ENCODE results near the gene FAM98C.
"Not testable (repeated sequence)": the region's sequence is repeated elsewhere in the genome, so short reads cannot be mapped to it uniquely, and the experiment has no call there.

FAM98C gene

GRCh38 chr19:38425222-38425809 lies 22.4 kb downstream of the FAM98C start:
- no peak for DNase-seq (ENCODE audit: low read depth in 2 of 2, low spot score in 1 of 2)

DNA sequence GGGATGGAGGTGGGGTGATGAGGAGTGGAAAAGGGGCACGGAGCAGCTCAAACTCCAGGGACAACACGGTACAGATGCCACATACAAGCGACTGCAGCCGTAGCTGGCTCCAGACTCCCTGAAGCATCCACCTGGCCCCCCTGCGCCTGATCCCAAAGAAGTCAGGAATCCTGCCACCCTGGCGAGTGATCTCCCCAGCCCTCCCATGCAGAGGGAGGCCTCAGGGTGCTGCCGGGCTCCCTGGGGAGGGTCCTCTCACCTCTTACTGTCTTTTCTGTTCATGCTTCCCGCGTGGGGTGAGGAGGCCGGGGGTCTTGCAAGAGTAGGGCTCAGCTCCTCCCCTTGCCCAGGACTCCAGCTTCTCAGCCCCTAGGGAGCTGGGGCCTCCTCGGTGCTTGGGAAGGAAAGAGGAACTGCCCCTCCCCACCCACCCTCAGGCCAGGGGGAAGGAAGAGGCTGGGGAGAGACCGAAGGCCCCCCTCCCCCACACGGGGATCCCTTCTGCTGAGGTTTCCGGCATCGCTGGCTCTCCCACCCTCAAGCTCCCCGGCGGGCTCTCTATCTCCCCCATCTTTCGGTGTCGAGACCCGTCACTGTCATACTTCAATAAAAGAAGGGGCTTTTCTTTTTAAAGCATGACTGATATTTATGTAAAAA lies 23.0 kb downstream of the FAM98C start, which contains the start of gene RASGRP4:
Gene RASGRP4, minus strand, starts transcription at position 410 of the 657 bp plus-strand sequence. Its CDS starts 128 bp downstream, at position 282.
- no peak for DNase-seq (ENCODE audit: low read depth in 2 of 2, low spot score in 1 of 2)

DNA sequence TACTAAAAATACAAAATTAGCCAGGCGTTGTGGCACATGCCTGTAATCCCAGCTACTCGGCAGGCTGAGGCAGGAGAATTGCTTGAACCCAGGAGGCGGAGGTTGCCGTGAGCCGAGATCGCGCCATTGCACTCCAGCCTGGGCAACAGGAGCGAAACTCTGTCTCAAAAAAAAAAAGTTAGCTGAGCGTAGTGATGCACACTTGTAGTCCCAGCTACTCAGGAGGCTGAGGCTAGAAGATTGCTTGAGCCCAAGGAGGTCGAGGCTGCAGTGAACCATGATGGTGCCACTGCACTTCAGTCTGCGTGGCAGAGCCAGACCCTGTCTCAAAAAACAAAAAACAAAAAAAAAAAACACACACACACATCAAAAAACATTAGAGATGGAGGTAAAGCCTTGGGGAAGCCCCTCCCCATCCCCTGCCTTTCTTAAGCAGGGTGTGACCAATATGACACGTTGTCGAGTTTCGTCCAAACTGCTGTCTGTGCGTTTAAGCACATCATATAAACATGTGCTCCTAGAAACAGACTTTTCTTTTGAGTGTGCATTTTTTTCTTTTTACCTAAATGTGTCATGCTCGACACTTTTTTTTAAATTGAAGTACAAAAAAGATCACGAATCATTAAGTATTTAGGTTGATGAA lies 24.3 kb downstream of the FAM98C start:
- not testable (repeated sequence) for DNase-seq (ENCODE audit: low read depth in 2 of 2, low spot score in 1 of 2)

DNA sequence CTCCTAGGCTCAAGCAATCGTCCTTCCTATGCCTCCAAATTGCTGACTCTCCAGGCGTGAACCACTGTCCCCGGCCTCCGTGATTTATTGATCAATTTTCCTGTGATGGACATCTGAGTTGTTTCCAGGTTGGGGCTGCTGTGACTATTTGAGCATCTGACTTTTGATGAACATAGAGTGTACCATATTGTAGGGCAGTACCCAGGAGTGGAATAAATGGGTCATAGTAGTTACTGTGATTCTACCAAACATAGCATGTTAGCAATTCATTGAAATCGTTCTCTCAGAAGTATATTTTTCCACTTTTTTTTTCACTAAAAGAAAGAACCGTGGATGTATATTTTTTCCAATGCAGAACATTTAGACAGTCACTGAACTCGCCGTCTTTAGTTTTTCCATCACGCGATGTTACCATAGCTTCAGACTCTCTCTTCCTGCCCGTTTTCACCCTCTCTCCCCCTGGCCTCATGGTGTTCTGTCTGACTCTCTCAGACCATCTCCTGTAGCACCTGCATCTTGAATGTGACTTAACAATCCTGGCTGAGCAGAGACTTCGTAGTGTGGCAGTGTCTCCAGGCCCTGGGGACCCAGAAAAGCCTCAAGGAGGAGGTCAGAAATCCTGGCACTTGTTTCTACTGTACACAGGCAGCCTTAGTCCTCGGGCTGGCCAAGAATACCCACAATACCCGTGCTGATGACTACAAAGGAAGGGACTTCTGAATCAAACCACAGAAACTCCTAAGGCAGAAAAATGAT lies 26.3 kb downstream of the FAM98C start:
- no peak for DNase-seq (ENCODE audit: low read depth in 2 of 2, low spot score in 1 of 2)

DNA sequence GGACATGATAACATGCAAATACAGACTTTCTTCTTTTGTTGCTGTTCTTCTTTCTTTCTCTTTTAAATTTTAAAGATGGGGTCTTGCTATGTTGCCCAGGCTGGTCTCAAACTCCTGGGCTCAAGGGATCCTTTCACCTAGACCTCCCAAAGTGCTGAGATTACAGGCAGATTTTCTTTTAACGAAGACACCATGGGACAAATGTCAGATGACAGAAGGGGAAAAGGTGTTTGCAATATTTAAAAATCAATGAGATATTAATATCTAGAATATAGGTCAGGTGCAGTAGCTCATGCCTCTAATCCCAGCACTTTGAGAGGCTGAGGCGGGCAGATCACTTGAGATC lies 26.9 kb downstream of the FAM98C start:
- no peak for DNase-seq (ENCODE audit: low read depth in 2 of 2, low spot score in 1 of 2)

DNA sequence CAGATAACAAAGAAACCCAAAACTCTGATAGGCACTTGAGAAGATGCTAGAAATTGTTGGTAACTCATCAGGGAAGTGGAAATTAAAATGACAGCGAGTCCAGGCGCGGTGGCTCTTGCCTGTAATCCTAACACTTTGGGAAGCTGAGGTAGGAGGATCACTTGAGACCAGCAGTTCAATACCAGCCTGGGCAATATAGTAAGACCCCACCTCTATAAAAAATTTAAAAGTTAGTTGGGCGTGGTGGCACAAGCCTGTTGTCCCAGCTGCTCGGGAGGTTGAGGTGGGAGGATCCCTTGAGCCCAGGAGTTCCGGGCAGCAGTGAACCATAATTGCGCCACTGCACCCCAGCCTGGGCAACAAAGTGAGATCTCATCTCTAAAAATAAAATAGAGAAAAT lies 28.0 kb downstream of the FAM98C start:
- no peak for DNase-seq (ENCODE audit: low read depth in 2 of 2, low spot score in 1 of 2)

DNA sequence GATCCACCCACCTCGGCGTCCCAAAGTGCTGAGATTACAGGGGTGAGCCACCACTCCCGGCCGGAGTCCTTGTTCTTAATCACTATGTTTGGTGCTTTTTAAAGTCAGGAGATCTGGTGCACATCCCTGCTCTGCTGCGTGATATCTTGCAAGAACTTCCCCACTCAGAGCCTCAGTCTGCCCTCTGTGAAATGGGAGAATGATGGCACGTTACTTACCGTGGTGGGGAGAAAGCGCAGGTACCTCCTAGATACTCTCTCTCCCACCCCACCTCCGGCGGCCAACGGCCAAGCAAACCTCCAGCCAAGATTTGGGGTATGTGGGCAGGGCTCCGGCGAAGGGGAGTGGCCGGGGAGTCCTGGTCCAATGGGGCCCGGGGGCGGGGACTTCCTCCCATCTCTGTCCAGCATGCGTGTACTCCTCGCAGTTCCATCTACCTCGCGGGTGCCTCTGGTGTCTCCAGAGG lies 30.4 kb downstream of the FAM98C start, which contains the start of gene RYR1:
Gene RYR1, plus strand, starts transcription at position 424 of the 466 bp plus-strand sequence. CDS start 139 bp downstream, outside the sequence.
- no peak for DNase-seq (ENCODE audit: low read depth in 2 of 2, low spot score in 1 of 2)

GRCh38 chr19:38434549-38435051 lies 31.7 kb downstream of the FAM98C start:
- DNase-seq (ENCODE audit: low read depth in 2 of 2, low spot score in 1 of 2), result no peak

DNA sequence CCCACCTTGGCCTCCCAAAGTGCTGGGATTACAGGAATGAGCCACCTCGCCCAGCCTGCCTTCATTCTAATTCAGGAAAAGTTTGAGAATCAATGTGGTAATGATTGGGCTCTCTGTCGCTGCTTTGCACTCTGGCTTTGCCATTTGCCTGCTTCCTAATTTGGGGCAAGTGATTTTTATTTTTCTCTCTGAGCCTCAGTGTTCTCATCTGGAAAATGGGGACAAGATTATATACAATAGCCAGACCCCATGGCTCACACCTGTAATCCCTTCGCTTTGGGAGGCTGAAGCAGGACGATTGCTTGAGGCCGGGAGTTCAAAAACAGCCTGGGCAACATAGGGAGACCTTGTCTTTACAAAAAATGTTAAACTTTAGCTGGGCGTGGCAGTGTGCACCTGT lies 34.4 kb downstream of the FAM98C start:
- DNase-seq (ENCODE audit: low read depth in 2 of 2, low spot score in 1 of 2), result no peak

GRCh38 chr19:38437917-38438316 lies 35.0 kb downstream of the FAM98C start:
- DNase-seq (ENCODE audit: low read depth in 2 of 2, low spot score in 1 of 2), result no peak

- DNase-seq (ENCODE audit: low read depth in 2 of 2, low spot score in 1 of 2), result no peak
Measured at GRCh38 chr19:38440592-38440991, 37.7 kb downstream of the FAM98C start.

- DNase-seq (ENCODE audit: low read depth in 2 of 2, low spot score in 1 of 2), result no peak
Measured at GRCh38 chr19:38441657-38442348, 38.9 kb downstream of the FAM98C start.

- no peak for DNase-seq (ENCODE audit: low read depth in 2 of 2, low spot score in 1 of 2)
Measured at GRCh38 chr19:38442736-38443135, 39.8 kb downstream of the FAM98C start.

- DNase-seq (ENCODE audit: low read depth in 2 of 2, low spot score in 1 of 2), result no peak
Measured at GRCh38 chr19:38443458-38443999, 40.6 kb downstream of the FAM98C start.

DNA sequence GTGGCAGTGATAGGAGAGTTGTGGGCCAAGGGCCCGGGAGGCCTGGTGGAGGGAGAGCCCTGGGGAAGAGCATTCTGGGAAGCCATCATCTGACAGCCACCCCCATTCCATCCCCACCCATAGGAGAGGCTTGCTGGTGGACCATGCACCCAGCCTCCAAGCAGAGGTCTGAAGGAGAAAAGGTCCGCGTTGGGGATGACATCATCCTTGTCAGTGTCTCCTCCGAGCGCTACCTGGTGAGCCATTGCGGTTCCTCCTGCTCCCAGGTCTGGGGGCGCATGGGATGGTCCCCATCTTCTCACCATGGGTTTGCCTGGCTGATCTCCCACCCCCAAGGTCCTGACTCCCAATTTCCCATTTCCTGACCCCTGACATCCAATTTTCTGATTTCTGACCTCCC lies 41.1 kb downstream of the FAM98C start:
- DNase-seq (ENCODE audit: low read depth in 2 of 2, low spot score in 1 of 2), result no peak

DNA sequence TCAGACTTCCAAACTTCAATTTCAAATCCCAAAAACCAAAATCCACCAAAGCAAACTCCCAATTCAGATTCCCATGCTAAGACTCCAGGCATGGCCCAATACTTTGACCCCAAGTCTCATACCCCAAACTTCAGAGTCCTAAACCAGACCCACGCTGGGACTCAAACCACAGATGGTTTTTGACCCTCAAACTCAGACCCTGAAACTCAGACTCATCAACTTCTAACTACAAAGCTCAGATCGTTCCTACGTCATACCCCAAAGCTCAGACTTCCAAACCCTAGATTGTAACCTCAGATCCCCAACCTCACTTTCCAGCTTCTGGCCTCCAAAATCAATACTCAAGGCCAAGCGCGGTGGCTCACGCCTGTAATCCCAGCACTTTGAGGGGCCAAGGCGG lies 42.5 kb downstream of the FAM98C start:
- no peak for DNase-seq (ENCODE audit: low read depth in 2 of 2, low spot score in 1 of 2)

DNA sequence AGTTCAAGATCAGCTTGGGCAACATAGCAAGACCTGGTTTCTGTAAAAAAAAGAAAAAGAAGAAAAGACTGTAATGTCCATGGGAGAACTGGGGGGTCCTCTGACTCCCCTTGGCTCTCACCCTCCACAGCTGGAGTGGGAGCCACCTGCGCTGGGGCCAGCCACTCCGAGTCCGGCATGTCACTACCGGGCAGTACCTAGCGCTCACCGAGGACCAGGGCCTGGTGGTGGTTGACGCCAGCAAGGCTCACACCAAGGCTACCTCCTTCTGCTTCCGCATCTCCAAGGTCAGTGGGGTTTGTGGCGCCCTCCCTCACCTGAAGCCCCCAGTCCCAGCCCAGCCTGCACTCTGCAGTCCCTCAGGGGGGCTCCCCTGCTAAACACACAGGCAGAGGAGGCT lies 45.3 kb downstream of the FAM98C start:
- no peak for DNase-seq (ENCODE audit: low read depth in 2 of 2, low spot score in 1 of 2)

DNA sequence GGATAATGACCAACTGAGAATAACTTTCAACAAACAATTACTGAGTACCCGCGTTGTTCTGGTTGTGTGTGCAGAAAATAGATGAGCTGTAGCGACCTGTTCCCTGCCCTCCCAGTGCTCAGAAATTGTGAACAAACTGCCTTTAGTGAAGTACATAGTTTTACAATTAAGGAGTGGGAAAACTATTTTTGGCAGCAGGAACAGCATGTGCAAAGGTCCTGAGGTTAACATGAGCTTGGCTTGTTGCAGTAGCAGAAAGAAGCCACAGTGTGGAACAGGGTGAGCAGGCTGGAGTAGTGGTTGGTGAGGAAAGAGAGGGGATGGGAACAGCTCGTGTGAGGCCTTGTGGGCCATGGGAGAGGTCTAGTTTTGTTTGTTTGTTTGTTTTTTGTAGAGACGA lies 46.6 kb downstream of the FAM98C start:
- no peak for DNase-seq (ENCODE audit: low read depth in 2 of 2, low spot score in 1 of 2)

DNA sequence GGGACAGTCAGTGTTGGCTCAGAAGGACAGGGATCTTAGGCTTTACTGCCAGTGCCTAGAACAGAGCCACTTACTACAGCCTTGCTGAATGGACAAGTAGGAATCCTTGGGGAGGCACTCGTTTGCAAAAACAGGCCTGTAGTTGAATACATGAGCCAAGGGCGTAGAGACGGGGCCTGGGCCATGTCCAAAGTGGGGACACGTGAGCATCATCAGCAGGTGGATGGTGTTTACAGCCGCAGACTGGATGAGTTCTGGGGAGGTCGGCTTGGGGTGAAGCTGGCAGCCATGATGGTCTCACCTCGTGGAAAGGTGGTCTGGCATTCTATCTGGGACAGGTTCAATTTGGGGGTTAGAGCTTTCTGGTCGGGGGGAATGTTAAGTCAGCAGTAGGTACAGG lies 48.1 kb downstream of the FAM98C start:
- DNase-seq (ENCODE audit: low read depth in 2 of 2, low spot score in 1 of 2), result no peak

DNA sequence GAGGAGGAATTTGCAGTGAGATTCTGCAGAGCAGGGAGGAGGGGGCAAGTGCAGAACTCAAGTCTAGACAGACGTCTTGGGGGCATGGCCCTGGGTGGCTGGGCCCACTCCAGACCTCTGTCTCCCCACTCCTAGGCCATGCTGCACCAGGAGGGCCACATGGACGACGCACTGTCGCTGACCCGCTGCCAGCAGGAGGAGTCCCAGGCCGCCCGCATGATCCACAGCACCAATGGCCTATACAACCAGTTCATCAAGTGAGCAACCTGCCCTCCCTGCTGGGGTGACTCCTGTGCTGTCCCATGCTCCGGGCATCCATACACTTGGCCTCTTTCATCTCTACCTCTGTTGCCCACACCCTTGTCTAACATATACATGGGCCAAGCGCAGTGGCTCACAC lies 48.7 kb downstream of the FAM98C start:
- DNase-seq (ENCODE audit: low read depth in 2 of 2, low spot score in 1 of 2), result no peak
